GM21515 (cell line): ENCODE measurements around the gene ANAPC15.

Experiments used
- ATAC-seq: cut with Tn5 transposase; IDR thresholded peaks from one replicate; pipeline ENCODE4 v1.9.1; 2021; ENCODE audit not compliant: unreplicated experiment

Gene ANAPC15

DNA sequence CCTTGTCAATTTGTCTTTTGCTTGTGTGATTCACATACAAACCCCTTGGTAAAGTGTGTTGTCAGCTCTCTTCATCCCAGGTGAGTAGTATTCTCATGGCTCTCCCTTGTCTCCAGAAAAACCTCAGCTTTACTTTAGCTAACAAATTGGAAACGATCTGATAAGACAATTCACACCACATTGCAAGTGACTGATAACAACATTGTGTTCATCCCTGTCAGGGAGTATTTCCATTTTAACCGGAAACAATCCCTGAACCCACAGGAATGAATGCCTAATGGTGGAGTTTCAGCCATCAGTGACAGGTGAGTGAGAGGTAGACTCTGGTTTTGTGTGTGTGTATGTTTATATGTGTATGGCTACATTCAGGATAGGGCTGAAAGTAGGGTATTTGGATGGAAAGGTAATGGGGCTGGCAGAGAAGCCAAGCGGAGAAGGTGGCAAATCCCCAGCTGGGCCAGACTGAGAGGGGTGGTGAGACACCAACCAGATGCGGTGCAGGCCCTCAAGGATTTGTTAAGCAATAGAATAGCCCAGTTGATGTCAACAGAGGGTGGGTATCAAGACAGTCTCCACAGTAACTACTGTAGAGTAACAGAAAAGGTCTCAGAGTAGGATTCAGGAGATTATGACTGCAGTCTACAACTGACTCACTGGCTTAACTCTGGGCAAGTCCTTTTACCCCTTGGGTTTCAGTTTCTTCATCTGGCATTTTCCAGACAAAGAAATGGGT, 24.3 kb downstream of the ANAPC15 start:
- no peak for ATAC-seq

DNA sequence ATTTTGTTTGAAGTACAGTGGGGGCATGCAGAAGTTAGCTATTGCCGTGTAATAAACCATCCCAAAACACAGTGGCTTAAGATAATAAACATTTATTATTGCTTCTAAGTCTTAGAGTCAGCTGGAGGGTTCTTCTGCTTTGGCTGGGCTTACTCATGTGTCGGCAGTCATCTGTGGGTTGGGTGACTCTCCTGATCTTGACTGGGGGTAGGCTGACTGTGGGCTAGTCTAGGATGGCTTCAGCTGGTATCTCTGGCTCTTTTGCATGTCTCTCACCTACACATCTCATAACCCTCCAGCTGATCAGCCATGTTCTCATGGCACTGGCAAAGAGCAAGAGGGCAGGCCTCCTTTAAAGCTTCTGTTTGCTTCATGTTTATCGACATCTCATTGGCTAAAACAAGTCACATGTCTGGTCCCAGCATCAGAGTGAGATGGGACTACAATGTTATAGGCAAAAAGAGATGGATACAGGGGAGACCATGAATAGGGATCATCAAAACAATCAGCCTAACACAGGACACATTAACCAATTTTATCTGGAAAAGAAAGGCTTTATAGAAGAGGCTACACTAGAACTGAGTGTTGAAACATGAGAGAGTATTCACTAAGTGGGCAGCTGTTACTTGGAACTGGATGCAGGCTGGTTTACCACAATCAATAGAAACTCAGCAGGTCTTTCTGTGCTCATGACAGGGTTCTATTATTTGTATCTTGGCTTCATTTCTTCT, 26.7 kb downstream of the ANAPC15 start:
- no peak for ATAC-seq

DNA sequence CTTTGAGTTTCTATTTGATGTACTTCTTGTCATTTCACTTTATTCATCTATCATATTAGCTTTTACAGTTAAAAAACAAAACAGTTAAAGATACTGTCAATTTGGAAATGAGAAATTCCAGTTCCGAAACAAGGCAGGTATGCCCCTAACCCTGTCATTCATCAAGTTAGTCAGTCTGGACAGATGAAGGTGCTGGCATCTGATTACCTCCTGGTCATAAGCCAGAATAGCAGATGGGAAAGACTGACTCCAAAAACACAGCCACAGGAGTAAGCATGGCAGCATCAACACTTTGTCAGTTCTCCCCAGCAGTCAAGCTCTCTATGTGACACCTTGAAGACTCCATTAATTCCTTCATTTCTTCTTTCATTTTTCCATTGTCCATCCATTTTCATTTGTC, 27.5 kb downstream of the ANAPC15 start:
- ATAC-seq: no peak

DNA sequence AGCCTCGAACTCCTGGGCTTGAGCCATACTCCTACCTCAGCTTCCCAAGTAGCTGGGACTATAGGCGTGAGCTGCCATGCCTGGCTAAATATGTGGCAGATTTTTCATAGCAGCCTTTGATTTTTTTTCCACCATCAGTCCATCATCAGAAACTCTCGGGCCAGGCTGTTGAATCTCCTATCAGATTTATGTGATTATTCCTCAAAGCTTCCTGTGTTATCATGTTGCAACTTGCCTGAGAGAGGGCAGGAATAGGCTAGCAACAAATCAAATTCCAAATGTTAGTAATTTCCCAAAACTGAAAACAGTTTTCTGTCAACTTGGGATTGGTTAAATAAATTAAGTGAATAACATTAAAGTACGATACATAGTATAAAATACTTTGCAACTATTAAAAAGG, 28.4 kb downstream of the ANAPC15 start:
- no peak for ATAC-seq

DNA sequence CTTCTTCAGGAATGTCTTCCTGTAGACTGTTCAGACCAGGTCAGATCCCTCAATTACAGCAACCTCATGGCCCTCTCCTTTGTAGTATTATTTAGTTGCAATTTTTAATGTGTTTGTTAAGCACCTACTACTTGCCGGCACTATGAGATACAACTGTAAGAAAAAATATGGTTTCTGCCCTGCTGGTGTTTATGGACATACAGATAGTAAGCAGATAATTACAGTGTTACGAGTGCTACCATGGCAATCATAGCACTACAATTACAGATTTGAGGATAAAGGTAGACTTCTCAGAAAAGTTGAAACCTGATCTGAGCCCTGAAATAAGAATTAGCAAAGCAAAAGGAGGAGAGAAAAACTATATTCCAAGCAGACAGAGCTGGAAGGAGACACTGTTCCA, 29.1 kb downstream of the ANAPC15 start:
- no peak for ATAC-seq

DNA sequence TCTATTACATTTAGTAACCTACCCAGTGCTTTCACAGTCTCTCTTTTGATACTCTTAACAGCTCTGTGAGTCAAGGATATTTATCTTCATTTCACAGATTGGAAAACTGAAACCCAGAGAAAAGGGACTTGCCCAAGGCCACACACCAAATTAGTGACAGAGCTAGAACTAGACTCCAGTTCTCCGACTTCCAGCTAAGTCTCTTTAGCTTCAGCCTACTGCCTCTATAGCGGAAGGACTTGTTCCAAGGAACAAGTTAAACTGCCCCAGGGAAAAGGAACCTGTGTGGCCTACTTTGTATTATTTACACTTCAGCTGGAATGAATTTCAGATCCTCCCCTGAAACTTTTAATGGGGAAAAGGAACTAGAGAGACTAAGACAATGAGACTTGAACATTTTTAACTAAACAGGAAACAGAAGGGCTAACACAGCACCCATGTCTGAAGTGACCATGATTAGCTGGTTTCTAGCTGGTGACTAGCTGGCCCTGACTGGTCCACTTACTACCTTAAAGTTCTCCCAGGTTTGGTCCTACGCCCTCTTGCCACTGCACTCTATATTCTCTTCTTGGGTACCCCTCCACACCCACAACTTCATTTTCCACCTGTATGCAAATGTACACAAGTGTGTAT, 30.6 kb downstream of the ANAPC15 start:
- no peak for ATAC-seq

DNA sequence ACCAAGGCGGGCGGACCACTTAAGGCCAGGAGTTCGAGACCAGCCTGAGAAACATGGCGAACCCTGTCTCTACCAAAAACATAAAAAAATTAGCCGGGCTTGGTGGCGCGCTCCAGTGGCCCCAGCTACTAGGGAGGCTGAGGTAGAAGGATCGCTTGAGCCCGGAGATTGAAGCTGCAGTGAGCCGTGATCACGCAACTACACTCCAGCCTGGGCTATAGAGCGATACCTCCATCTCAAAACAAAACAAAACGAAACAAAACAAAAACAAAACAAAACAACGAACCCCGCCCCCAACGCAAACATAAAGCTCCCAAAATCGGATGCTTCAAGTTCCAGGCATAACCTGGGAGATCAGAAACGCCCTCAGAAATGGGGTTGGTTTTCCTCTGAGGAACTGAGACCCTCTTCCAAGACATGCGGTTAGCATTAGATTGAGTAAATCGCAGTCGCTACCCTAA, 31.3 kb downstream of the ANAPC15 start:
- ATAC-seq: no peak

DNA sequence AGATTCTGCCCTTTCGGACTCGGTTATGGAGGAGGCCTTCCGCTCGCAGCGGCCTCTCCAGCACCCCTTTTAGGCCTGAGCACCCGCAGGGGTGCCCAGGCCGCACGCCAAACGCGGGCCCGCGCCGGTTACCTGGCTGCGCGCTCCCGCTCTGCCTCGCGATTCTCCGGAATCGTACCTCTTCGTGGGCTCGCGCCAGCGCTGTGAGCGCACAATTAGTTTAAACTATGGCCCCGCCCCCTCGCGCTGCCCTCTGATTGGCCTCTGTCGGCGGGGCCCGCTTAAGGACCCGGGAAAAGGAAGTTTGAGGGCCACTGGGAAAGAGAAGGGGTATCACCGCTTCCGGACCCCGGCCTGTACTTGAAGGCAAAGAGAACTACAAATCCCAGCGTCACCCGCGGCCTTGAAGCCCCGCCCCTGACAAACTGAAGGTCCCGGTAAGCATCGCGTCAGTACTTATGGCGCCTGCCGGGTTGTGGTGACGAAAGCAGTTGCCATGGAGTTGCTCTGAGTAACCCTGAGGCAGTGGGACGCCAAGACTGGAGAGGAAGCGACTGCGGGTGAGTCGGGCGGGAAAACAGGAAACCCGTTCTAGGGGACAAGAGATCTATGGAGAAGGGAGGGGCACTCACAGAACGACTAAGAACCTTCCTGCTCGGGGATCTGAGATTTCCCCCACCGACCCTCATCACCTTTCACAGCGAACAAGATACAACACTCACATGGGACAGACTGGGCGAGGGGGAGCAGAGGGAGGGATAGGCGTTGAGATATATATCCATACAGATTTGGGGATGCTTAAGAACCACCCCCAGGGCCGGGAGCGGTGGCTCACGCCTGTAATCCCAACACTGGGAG, 31.9 kb downstream of the ANAPC15 start, which contains the start of the genes LRRC51 and NUMA1:
LRRC51 (plus strand) TSS at position 525 of the 858 bp plus-strand sequence. CDS start 8,234 bp downstream, outside the sequence.
NUMA1 (minus strand) TSS at position 217 of the 858 bp plus-strand sequence. CDS start 44,599 bp downstream, outside the sequence.
- ATAC-seq: peak; percentile 92

DNA sequence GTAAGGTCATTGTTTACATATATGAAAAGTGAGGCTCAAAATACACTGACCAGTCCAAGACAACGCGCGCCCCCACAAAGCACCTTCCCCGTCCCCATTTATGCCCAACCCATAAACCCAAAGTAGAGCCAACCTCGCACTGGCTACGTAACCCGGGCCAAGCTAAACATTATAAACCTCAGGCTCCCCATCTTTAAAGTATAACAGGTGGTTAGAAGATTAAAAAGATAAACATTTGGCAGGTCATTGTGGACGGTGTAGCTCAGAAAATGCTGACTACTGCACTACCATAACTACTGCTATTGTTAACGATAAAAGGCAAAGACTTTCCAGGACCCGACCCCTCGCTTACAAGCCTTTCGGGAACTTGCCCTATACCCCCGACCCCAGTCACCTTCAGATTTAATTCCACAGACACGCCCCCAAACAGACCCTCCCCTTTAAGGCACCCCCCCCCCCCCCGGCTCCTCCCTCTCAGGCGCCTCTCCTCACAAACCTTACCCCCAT, 32.6 kb downstream of the ANAPC15 start:
- no peak for ATAC-seq

DNA sequence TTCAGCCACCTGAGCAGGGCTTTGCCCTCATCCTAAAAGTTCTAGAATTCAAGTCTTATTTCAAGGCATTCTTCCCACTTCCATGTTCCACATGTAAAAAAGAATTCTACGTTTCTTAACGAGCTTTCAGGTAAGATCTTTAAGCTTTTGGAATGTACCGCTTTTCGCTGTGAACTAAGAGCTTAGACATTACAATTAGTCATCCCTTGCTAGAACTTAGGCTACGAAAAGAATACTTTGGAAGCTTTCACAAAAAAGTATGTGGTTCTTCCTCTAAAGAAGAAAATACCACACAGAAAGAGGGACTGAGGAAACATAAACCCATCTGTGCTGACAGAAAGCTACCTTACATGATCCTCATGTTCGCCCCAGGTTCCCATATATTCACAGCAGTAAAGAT, 34.0 kb downstream of the ANAPC15 start:
- no peak for ATAC-seq

DNA sequence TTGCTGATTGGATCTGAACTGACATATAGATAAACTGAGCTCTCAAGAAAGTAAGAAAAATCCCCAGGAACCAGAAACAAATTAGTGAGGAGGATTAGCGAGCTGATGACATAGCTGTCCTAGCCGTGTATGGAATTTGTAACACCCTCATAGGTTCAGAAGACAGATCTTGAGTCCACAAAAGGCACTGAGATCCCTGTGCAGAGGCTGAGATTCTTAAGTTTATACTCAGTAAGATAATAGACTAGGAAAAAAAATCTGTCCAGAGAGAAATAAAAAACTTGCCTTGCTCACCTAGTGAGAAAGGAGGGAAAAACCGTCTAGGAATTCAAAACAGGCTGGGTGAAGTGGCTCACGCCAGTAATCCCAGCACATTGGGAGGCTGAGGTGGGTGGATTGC, 36.7 kb downstream of the ANAPC15 start:
- ATAC-seq: no peak

DNA sequence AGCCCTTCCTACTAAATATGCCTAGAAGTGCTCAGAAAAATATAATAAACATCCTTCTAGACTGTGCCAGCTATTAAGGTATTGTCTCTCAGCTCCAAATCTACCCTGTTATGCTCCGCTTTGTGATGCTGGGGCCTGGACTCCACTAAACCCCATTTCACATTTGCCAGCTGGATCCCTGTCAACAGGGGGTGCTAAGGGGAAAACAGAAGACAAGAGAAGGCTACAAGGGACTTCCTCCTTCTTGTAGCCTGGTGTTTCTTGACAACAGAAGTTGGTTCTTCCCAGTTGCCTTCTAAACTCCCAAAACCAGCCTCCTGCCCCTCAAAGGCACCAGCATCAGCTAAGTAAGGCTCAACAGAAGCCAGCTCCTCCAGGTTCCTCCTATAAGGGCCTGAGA, 37.4 kb downstream of the ANAPC15 start:
- ATAC-seq: no peak

DNA sequence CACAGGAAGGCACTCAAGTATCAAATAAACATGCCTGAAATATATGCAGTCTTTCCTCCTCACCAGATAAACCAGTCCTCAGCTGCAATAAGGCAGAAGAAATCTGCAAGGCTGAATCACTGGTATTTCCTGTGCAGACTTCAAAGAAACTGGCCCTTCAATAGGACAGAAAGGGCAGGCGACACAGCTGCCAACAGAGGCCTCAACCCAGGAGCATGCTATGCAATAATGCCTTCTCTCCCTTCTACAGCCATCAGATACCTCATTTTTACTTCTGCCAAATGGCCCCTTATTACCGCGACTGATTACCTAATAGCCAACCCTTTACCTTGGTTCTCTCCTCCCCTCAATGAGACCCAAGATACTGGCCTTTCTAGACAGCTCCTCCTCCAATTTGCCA, 40.1 kb downstream of the ANAPC15 start:
- ATAC-seq: no peak

DNA sequence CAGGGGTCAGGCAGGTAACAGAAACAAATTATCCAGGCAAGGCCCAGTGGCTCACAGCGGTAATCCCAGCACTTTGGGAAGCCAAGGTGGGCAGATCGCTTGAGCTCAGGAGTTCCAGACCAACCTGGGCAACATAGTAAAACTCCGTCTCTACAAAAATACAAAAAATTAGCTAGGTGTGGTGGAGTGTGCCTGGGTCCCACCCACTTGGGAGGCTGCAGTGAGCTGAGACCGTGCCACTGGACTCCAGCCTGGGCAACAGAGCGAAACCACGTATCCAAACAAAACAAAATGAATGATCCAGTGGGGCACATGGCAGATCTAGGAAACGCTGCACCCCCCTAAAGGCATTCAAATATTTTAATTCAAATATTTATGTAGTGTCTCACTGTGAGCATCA, 42.0 kb downstream of the ANAPC15 start:
- no peak for ATAC-seq

DNA sequence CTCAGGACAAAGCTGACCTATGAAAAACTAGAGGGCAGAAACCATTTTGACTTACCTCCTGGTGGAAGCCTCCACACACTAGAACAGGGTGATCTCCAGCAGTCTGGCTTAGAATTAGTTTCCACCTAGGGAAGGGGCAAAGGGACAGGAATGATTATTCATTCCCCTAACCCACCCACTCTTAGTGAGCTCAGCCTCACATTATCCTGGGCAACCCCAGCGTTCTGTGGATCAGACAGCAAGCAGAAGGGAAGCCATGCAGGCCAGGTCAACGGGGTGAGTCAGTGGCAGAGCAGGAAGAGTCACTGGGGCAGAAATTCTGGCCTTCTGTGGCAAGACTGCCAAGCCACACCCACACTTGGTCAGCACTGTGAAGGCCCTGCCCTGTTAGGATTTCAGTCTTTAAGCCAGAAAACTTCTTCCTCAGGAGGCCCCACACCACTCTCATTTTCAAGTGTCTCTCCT, 42.7 kb downstream of the ANAPC15 start:
- no peak for ATAC-seq

DNA sequence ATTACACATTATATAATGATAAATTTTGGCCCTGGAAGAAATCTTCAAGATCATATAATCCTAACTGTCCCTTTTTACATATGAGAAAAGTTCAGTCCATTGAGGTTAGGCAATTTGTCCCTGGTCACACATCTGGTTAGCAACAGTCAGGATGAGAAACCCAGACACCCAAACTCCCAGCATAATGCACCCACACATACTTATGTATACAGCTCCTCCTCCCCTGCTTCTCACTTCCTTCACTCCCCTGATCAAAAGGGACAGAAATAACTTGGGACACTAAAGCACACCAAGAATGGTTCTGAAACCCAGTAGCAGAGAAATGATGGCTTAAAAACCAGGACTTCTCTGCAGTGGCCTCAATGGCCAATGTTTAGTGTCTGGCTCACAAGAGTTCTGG, 43.3 kb downstream of the ANAPC15 start:
- no peak for ATAC-seq

DNA sequence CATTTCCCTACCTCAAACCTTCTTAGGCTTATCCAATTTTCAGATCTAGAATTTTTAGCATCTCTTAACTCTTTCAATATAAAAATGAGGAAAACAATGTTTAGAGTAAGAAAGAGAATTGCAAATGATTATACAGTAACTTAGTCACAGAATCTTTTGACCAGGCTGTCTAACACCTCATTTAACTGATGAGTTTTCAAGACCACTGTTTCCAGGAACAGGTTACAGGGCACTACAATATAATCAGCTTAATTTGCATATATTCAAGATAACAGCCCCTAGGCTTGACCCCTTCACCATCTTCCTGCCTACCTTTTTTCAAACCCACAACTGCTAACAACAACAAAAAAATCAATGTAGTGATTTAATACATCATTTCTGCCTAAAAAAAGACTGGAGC, 44.8 kb downstream of the ANAPC15 start:
- ATAC-seq: no peak

DNA sequence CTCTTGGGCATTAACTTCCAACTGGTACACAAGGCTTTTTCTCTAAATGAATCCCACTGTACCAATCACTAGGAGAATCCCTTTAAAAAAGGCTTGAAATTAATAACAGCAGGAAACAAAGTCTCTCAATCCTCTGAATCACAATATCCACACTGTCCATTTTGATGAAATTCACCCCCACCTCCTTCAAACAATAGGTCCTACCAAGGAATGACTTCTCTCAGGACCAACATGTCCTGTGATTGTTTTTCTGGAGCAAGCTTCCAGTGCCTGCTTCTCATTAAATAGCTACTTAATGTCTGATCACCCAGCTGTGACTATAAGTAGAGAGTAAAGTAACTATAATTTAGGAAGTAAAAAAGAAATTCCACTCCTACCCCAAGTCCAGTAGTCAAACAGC, 45.2 kb downstream of the ANAPC15 start:
- ATAC-seq: no peak

DNA sequence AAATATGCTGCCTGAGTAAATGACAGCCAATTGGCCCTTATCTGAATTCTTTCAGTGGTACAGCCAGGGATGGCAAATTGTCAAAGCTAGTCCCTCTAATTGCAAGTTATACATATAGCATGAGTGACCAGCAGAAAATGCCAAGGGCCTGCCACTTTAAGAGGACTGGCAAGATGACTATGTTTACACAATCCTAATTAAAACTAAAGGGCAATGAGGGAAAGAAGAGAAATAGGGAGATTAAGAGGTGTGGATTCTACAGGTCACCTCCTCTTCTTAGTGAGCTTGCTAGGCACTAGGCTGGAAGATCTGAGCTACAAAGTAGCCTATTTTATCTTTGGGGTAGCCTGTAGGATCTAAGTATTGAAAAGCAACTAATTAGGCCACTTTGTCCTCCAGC, 45.6 kb downstream of the ANAPC15 start:
- no peak for ATAC-seq

DNA sequence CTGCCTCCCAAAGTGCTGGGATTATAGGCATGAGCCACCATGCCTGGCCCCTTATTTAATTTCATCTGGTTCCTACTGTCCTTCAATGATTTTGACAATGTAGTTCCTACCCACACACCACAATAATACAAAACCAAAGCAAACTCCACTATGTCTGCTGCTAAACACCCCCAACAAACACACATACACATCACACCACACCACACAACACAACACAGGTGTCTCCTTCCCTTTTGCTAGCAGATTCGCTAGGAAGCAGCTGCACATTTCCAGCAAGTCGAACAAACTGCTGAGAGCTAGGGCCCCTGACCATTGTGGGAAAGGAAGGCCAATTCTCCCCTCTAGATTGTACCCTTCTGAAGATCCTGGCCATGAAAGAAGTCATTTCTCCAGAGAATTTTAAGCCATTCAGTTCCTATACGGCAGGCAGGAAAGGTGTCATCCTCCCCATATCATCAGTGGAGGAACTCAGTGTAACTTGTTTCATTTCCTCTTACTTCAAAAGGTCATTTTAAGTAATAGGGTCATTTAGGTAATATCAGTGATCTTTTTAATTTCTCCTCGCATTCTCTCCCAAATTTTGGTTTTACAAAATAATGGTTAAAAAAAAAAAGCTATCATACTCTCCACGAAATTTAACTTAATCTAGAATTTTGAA, 50.6 kb downstream of the ANAPC15 start:
- ATAC-seq: no peak
